Lung (tissue), 12 donors: ENCODE data around the gene ALG12. TPM values are rescaled to one million over a fixed set of nuclear protein-coding genes. Genes with fewer than 3 reads are reported as not detected.
A peak's percentile ranks its signal among the peaks of the same experiment; 100 is the strongest.

Source experiments
- ATAC-seq: fragments of 200-7000 bp; cut with Tn5 transposase; one replicate; pipeline ENCODE4 v1.9.1; 2020; ENCODE audit warnings: moderate number of reproducible peaks; ENCODE audit not compliant: insufficient read depth, low FRiP score
- DNase-seq, 3 donors: peaks; one replicate each; pipeline ENCODE4 v3.0.0-alpha.2; 2013 to 2017
- H3K27ac ChIP-seq, 2 donors: one replicate each; pipeline ENCODE4 v1.5.1; 2013; ENCODE audit warnings: mild to moderate bottlenecking in 2 of 2, moderate library complexity in 2 of 2, control low read depth in 1 of 2, inconsistent platforms in 1 of 2, low read depth in 1 of 2, low read length in 1 of 2
- H3K27me3 ChIP-seq, 3 donors: one replicate each; pipeline ENCODE4 v1.5.1; 2013; ENCODE audit warnings: low read length in 2 of 3; ENCODE audit not compliant: control insufficient read depth in 3 of 3, insufficient read depth in 3 of 3
- H3K36me3 ChIP-seq, 4 donors: one replicate each; pipeline ENCODE4 v1.5.1; 2013; ENCODE audit warnings: low read length in 4 of 4, mild to moderate bottlenecking in 1 of 4, moderate library complexity in 1 of 4; ENCODE audit not compliant: control insufficient read depth in 4 of 4, insufficient read depth in 4 of 4
- H3K4me1 ChIP-seq, 5 donors: one replicate each; pipeline ENCODE4 v1.5.1; 2013; ENCODE audit warnings: low read length in 5 of 5, mild to moderate bottlenecking in 2 of 5, moderate library complexity in 1 of 5; ENCODE audit not compliant: control insufficient read depth in 5 of 5, insufficient read depth in 5 of 5
- H3K4me3 ChIP-seq: one replicate; pipeline ENCODE4 v1.5.1; 2013; ENCODE audit warnings: mild to moderate bottlenecking, control low read depth, moderate library complexity
- H3K9ac ChIP-seq, 2 donors: one replicate each; pipeline ENCODE4 v1.5.1; 2013; ENCODE audit warnings: low read length in 2 of 2, control low read depth in 1 of 2; ENCODE audit not compliant: insufficient read depth in 1 of 2
- H3K9me3 ChIP-seq, 4 donors: one replicate each; pipeline ENCODE4 v1.5.1; 2013; ENCODE audit warnings: low read length in 3 of 4, mild to moderate bottlenecking in 1 of 4, moderate library complexity in 1 of 4; ENCODE audit not compliant: control insufficient read depth in 4 of 4, insufficient read depth in 3 of 4
- CTCF ChIP-seq: IDR thresholded peaks from 2 replicates; pipeline ENCODE4 v1.5.1; 2012; ENCODE audit warnings: mild to moderate bottlenecking; ENCODE audit errors: control extremely low read depth, extremely low read depth
- WGBS, 2 donors: extraction: QIAGEN DNeasy Blood & Tissue Kit; methylation state at CpG; one replicate each; pipeline ENCODE4 v1.1.7; 2013; 5-methylcytosine and 5-hydroxymethylcytosine counted together
- polyA plus RNA-seq, 2 donors: library from polyadenylated mRNA; stranded (reverse); fragments of 200-250 nt; gene quantifications; one replicate each; pipeline ENCODE4 v1.2.1, GENCODE V29; 2013
- total RNA-seq, 2 donors: library from RNA; depleted of rRNA in 1 of 2; stranded (reverse); fragments of >200 nt in 1 of 2; gene quantifications; one replicate each; pipeline ENCODE4 v1.2.1, GENCODE V29; 2014 to 2021
- donor health status: control.
- donor health status: control.
- donor health status: Bipolar disorder and iron deficiency.
- donor health status: healthy.
- donor health status: DM: yes; HTN: yes; CAD: no.

Gene ALG12
- total and polyA plus RNA-seq, 4 donors = 13.6 to 33.9 (median 16.6) TPM

- DNase-seq (no peak), ATAC-seq (no peak)
- TF ChIP-seq CTCF = no peak
- Histone ChIP-seq H3K4me3 (no peak overlapping the region), H3K27ac (no peak overlapping the region), H3K27me3 (no peaks in the 10 kb centered on the region), H3K9ac (no peak overlapping the region), H3K9me3 (no peaks in the 10 kb centered on the region), H3K4me1 (peaks cover 0 to 12% (median 9%) of the 10 kb centered on the region in 5 donors), H3K36me3 (peaks cover 0 to 25% (median 13%) of the 10 kb centered on the region in 4 donors)
- WGBS, 2 donors = 97 to 98% methylated on average over 18 of the region's 18 CpGs
These were observed 2.6 kb upstream of the ALG12 start for GRCh38 chr22:49920859-49921258.

- Histone ChIP-seq H3K9me3 (no peaks in the 10 kb centered on the region), H3K27ac (peak overlapping the region; percentile 80 to 82), H3K4me3 (peak overlapping the region; percentile 86), H3K4me1 (peaks cover 0 to 12% (median 9%) of the 10 kb centered on the region in 5 donors), H3K36me3 (peaks cover 0 to 14% (median 13%) of the 10 kb centered on the region in 4 donors), H3K9ac (peak overlapping the region; percentile 25 to 42), H3K27me3 (no peaks in the 10 kb centered on the region)
- DNase-seq = no peak
- 40 to 48% methylated on average over 43 to 47 of the region's 47 CpGs for WGBS, 2 donors
- no peak for TF ChIP-seq CTCF
- ATAC-seq = no peak
These were observed 958 bp upstream of the ALG12 start for GRCh38 chr22:49918911-49919881.

GRCh38 chr22:49916831-49917230 lies 1.4 kb downstream of the ALG12 start:
- H3K4me1 ChIP-seq = peaks cover 0 to 12% (median 9%) of the 10 kb centered on the region in 5 donors
- no peaks in the 10 kb centered on the region for H3K9me3 ChIP-seq
- no peak overlapping the region for H3K27ac ChIP-seq
- peaks cover 0 to 27% (median 21%) of the 10 kb centered on the region in 4 donors for H3K36me3 ChIP-seq
- DNase-seq (no peak), ATAC-seq (no peak)
- WGBS, 2 donors = 86 to 92% methylated on average over 11 of the region's 11 CpGs
- H3K9ac ChIP-seq = no peak overlapping the region
- H3K4me3 ChIP-seq = no peak overlapping the region
- no peaks in the 10 kb centered on the region for H3K27me3 ChIP-seq
- no peak for TF ChIP-seq CTCF
